ENCODE measurements around the gene DZIP1L.
"Not testable (repeated sequence)": the region's sequence is repeated elsewhere in the genome, so short reads cannot be mapped to it uniquely, and the experiment has no call there.

The DZIP1L gene

GRCh38 chr3:138127636-138128365 lies 12.4 kb upstream of the DZIP1L start:
- Histone ChIP-seq H3K4me3 (no peak overlapping the region), H3K9me3 (no peaks in the 10 kb centered on the region), H3K36me3 (replicated peaks) (no peaks in the 10 kb centered on the region), H3K4me1 (no peaks in the 10 kb centered on the region), H3K27me3 (ENCODE audit: low read depth) (peaks cover 10% of the 10 kb centered on the region)
- in situ Hi-C loops (cut with MboI; ENCODE audit: low sequenced_read_pairs) = no loop called here
- DNase-seq (ENCODE audit: low spot score in 2 of 2) = no peak

GRCh38 chr3:138125548-138126221 lies 10.3 kb upstream of the DZIP1L start:
- in situ Hi-C loops (cut with MboI; ENCODE audit: low sequenced_read_pairs) = no loop called here
- Histone ChIP-seq H3K36me3 (replicated peaks) (no peaks in the 10 kb centered on the region), H3K9me3 (no peaks in the 10 kb centered on the region), H3K4me3 (no peak overlapping the region), H3K4me1 (no peaks in the 10 kb centered on the region), H3K27me3 (ENCODE audit: low read depth) (no peaks in the 10 kb centered on the region)
- DNase-seq (ENCODE audit: low spot score in 2 of 2) = no peak

GRCh38 chr3:138124706-138125355 lies 9.4 kb upstream of the DZIP1L start:
- no peaks in the 10 kb centered on the region for H3K27me3 ChIP-seq (ENCODE audit: low read depth)
- H3K36me3 ChIP-seq (replicated peaks) = no peaks in the 10 kb centered on the region
- H3K9me3 ChIP-seq = no peaks in the 10 kb centered on the region
- no peak for DNase-seq (ENCODE audit: low spot score in 2 of 2)
- no peaks in the 10 kb centered on the region for H3K4me1 ChIP-seq
- in situ Hi-C loops (cut with MboI; ENCODE audit: low sequenced_read_pairs) = no loop called here
- no peak overlapping the region for H3K4me3 ChIP-seq

- Histone ChIP-seq H3K27me3 (ENCODE audit: low read depth) (no peaks in the 10 kb centered on the region), H3K9me3 (no peaks in the 10 kb centered on the region), H3K36me3 (replicated peaks) (no peaks in the 10 kb centered on the region), H3K4me1 (no peaks in the 10 kb centered on the region; the same call in 1 of the 2 replicates), H3K4me3 (no peak overlapping the region)
- no peak for DNase-seq (ENCODE audit: low spot score in 2 of 2)
- in situ Hi-C loops (cut with MboI; ENCODE audit: low sequenced_read_pairs) = no loop called here
Measured at GRCh38 chr3:138124188-138124587, 8.8 kb upstream of the DZIP1L start.

- DNase-seq (ENCODE audit: low spot score in 2 of 2) = peak; percentile 10 to 62
- no peaks in the 10 kb centered on the region; the same call in 1 of the 2 replicates for H3K9me3 ChIP-seq
- no peaks in the 10 kb centered on the region; the same call in 1 of the 2 replicates for H3K4me1 ChIP-seq
- H3K36me3 ChIP-seq (replicated peaks) = no peaks in the 10 kb centered on the region
- H3K27me3 ChIP-seq (ENCODE audit: low read depth) = no peaks in the 10 kb centered on the region
- in situ Hi-C loops (cut with MboI; ENCODE audit: low sequenced_read_pairs) = loop anchor here (5.0 kb wide), 1 partner anchor 52 kb away; no protein-coding TSS in a partner anchor
- H3K4me3 ChIP-seq = no peak overlapping the region
Measured at GRCh38 chr3:138119423-138119766, 4.0 kb upstream of the DZIP1L start.

GRCh38 chr3:138118612-138119422 lies 3.4 kb upstream of the DZIP1L start:
- peaks cover 1% of the 10 kb centered on the region for H3K4me1 ChIP-seq
- peak; percentile 69 to 87 for DNase-seq (ENCODE audit: low spot score in 2 of 2)
- no peaks in the 10 kb centered on the region for H3K27me3 ChIP-seq (ENCODE audit: low read depth)
- H3K9me3 ChIP-seq = no peaks in the 10 kb centered on the region; the same call in 1 of the 2 replicates
- no peaks in the 10 kb centered on the region for H3K36me3 ChIP-seq (replicated peaks)
- no peak overlapping the region for H3K4me3 ChIP-seq
- in situ Hi-C loops (cut with MboI; ENCODE audit: low sequenced_read_pairs) = loop anchor here (5.0 kb wide), 1 partner anchor 52 kb away; no protein-coding TSS in a partner anchor

GRCh38 chr3:138114431-138114918 lies 933 bp downstream of the DZIP1L start:
- Histone ChIP-seq H3K4me1 (peaks cover 5% of the 10 kb centered on the region), H3K36me3 (replicated peaks) (peaks cover 13% of the 10 kb centered on the region), H3K27me3 (ENCODE audit: low read depth) (no peaks in the 10 kb centered on the region), H3K9me3 (no peaks in the 10 kb centered on the region; the same call in 1 of the 2 replicates), H3K4me3 (peak overlapping the region; percentile 90)
- in situ Hi-C loops (cut with MboI; ENCODE audit: low sequenced_read_pairs) = no loop called here
- peak; percentile 51 to 84 for DNase-seq (ENCODE audit: low spot score in 2 of 2)

- no peak overlapping the region for H3K4me3 ChIP-seq
Measured at GRCh38 chr3:138113326-138113725, 2.1 kb downstream of the DZIP1L start.

GRCh38 chr3:138112362-138112761 lies 3.0 kb downstream of the DZIP1L start:
- Histone ChIP-seq H3K9me3 (no peaks in the 10 kb centered on the region; the same call in 1 of the 2 replicates), H3K4me1 (peaks cover 5% of the 10 kb centered on the region), H3K36me3 (replicated peaks) (peaks cover 18% of the 10 kb centered on the region), H3K4me3 (no peak overlapping the region), H3K27me3 (ENCODE audit: low read depth) (no peaks in the 10 kb centered on the region)
- no peak for DNase-seq (ENCODE audit: low spot score in 2 of 2)
- in situ Hi-C loops (cut with MboI; ENCODE audit: low sequenced_read_pairs) = no loop called here

More at GRCh38 chr3:138113326-138113725, 2.1 kb downstream of the DZIP1L start:
- Histone ChIP-seq H3K9me3 (no peaks in the 10 kb centered on the region; the same call in 1 of the 2 replicates), H3K4me1 (peaks cover 5% of the 10 kb centered on the region), H3K36me3 (replicated peaks) (peaks cover 18% of the 10 kb centered on the region), H3K27me3 (ENCODE audit: low read depth) (no peaks in the 10 kb centered on the region)
- in situ Hi-C loops (cut with MboI; ENCODE audit: low sequenced_read_pairs) = no loop called here
- peak in 1 of 2 experiments; percentile 44 for DNase-seq (ENCODE audit: low spot score in 2 of 2)

GRCh38 chr3:138105598-138105997 lies 9.8 kb downstream of the DZIP1L start:
- no peak for DNase-seq (ENCODE audit: low spot score in 2 of 2)
- Histone ChIP-seq H3K36me3 (replicated peaks) (peaks cover 25% of the 10 kb centered on the region), H3K9me3 (no peaks in the 10 kb centered on the region), H3K27me3 (ENCODE audit: low read depth) (no peaks in the 10 kb centered on the region), H3K4me3 (no peak overlapping the region), H3K4me1 (no peaks in the 10 kb centered on the region)
- in situ Hi-C loops (cut with MboI; ENCODE audit: low sequenced_read_pairs) = no loop called here

GRCh38 chr3:138103466-138103865 lies 11.9 kb downstream of the DZIP1L start:
- DNase-seq (ENCODE audit: low spot score in 2 of 2) = no peak
- Histone ChIP-seq H3K4me1 (peaks cover 4% of the 10 kb centered on the region; the same call in 1 of the 2 replicates), H3K9me3 (no peaks in the 10 kb centered on the region), H3K36me3 (replicated peaks) (peaks cover 18% of the 10 kb centered on the region), H3K4me3 (no peak overlapping the region), H3K27me3 (ENCODE audit: low read depth) (no peaks in the 10 kb centered on the region)
- in situ Hi-C loops (cut with MboI; ENCODE audit: low sequenced_read_pairs) = no loop called here

- DNase-seq (ENCODE audit: low spot score in 2 of 2); in situ Hi-C loops (cut with MboI; ENCODE audit: low sequenced_read_pairs); H3K4me1 ChIP-seq; H3K9me3 ChIP-seq; H3K4me3 ChIP-seq; H3K27me3 ChIP-seq (ENCODE audit: low read depth): not testable (repeated sequence)
- peaks cover 23% of the 10 kb centered on the region for H3K36me3 ChIP-seq (replicated peaks)
Measured at GRCh38 chr3:138101351-138101940, 14.0 kb downstream of the DZIP1L start.

- peaks cover 31% of the 10 kb centered on the region for H3K36me3 ChIP-seq (replicated peaks)
- no peak for DNase-seq (ENCODE audit: low spot score in 2 of 2)
Measured at GRCh38 chr3:138099417-138099816, 16.0 kb downstream of the DZIP1L start.

More at GRCh38 chr3:138099417-138099816, 16.0 kb downstream of the DZIP1L start:
- Histone ChIP-seq H3K9me3 (no peaks in the 10 kb centered on the region), H3K4me3 (no peak overlapping the region), H3K27me3 (ENCODE audit: low read depth) (no peaks in the 10 kb centered on the region), H3K4me1 (peaks cover 4% of the 10 kb centered on the region; the same call in 1 of the 2 replicates)
- in situ Hi-C loops (cut with MboI; ENCODE audit: low sequenced_read_pairs) = no loop called here

All from HAP-1 (cell line).